ENCODE data around the gene ANKH.

DNA sequence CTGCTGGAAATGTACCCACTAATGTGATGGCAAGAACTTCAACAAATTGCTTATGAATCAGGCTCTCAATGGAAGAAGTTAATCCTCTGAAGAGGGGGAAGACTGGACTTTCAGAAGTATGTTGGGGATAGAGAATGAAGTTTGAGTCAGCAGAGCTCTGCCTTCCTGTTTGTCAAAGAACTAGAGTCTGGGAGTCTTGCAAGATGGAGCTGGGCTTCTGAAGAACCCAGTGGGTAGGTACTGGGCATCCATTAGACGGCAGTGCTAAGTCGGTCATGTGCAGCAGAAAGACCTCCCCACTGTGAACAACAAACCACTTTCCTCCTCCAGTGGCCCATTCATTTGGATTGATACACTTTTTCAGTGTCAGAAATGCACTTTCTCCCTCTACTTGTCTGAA lies 172.4 kb downstream of the ANKH start:
- TF ChIP-seq GLIS3 (CRISPR knock-in tag; IDR thresholded peaks at IDR 0.05) (no peak), BACH2 (CRISPR knock-in tag; IDR thresholded peaks at IDR 0.05; ENCODE audit: borderline replicate concordance) (no peak), ARNTL (CRISPR knock-in tag; IDR thresholded peaks at IDR 0.05; ENCODE audit: borderline replicate concordance, low read depth) (no peak)
- TF ChIP-seq, protein P1, sequence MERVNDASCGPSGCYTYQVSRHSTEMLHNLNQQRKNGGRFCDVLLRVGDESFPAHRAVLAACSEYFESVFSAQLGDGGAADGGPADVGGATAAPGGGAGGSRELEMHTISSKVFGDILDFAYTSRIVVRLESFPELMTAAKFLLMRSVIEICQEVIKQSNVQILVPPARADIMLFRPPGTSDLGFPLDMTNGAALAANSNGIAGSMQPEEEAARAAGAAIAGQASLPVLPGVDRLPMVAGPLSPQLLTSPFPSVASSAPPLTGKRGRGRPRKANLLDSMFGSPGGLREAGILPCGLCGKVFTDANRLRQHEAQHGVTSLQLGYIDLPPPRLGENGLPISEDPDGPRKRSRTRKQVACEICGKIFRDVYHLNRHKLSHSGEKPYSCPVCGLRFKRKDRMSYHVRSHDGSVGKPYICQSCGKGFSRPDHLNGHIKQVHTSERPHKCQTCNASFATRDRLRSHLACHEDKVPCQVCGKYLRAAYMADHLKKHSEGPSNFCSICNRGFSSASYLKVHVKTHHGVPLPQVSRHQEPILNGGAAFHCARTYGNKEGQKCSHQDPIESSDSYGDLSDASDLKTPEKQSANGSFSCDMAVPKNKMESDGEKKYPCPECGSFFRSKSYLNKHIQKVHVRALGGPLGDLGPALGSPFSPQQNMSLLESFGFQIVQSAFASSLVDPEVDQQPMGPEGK (CRISPR knock-in tag; IDR thresholded peaks at IDR 0.05; ENCODE audit: borderline replicate concordance) = no peak

Data from SK-N-SH treated with all-trans-retinoic acid at 6 μM for 48 hours (cell line).